Neural progenitor cell (in vitro differentiated cells): ENCODE data around the gene TMEM53.

Source experiments
- CTCF ChIP-seq: fragments of 200-600 bp; sonication (generic); IDR thresholded peaks from 2 replicates; pipeline ENCODE4 v1.5.1; 2017; ENCODE audit warnings: antibody characterized with exemption, mild to moderate bottlenecking
- EZH2 ChIP-seq: fragments of 200-600 bp; sonication (generic); IDR thresholded peaks from 2 replicates; pipeline ENCODE4 v1.6.1; 2017; ENCODE audit warnings: antibody characterized with exemption, mild to moderate bottlenecking, moderate library complexity
- EZH2phosphoT487 ChIP-seq: fragments of 200-600 bp; sonication (generic); IDR thresholded peaks from 2 replicates; pipeline ENCODE4 v1.6.1; 2017; ENCODE audit warnings: antibody characterized with exemption

- TF ChIP-seq CTCF (no peak), EZH2 (no peak), EZH2phosphoT487 (no peak)
Observed at GRCh38 chr1:44621841-44622286, 52.4 kb downstream of the TMEM53 start.
